T follicular helper cell (primary cell): ENCODE measurements around the gene ERBB4.

Source experiments
- DNase-seq: peaks from one replicate; pipeline ENCODE4 v3.0.0-alpha.2; 2020; ENCODE audit warnings: low read depth

Gene ERBB4

DNA sequence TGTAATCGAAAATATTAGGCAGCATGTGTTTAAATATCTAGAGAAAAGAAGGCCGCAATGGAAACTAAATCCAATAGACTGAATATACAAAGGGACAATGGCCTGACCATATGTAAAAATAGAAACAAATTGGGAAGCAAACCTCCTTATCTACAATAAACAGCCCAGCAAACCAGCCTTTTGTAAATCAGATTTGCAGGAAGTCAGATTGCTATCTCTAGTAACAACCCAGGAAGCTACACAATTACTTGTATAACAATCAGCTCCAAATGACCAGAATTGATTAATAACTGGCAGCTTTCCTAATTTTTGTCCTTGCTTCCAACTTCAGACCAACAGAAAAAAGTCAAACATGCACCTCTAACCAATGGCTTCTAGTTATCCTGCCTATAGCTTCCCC lies 1122.2 kb downstream of the ERBB4 start:
- no peak for DNase-seq

DNA sequence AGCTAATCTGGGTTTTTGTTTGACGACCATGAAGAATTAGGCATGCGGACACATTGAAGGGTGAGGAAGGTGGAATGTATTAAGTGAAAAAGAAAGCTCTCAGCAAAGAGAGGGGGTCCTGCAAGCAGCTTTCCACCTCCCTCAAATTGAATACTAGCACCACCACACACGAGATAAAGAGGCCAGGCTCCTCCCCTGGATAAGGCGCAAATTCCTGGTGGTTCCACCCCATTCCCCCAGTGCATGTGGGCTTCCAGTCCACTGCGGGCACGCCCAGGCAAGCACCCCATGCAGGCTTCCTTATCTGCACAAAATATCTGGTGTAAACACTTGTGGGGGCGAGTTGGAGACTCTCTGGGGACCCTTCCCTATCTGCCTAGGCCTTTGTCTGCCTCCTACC lies 1124.9 kb downstream of the ERBB4 start:
- DNase-seq = no peak

GRCh38 chr2:211408483-211408891 lies 1130.1 kb downstream of the ERBB4 start:
- no peak for DNase-seq

- DNase-seq = no peak
These were observed 1131.5 kb downstream of the ERBB4 start for GRCh38 chr2:211407076-211407475.

GRCh38 chr2:211405036-211405435 lies 1133.6 kb downstream of the ERBB4 start:
- no peak for DNase-seq

GRCh38 chr2:211404098-211404497 lies 1134.5 kb downstream of the ERBB4 start:
- no peak for DNase-seq

- no peak for DNase-seq
These were observed 1137.3 kb downstream of the ERBB4 start for GRCh38 chr2:211401328-211401727.

DNA sequence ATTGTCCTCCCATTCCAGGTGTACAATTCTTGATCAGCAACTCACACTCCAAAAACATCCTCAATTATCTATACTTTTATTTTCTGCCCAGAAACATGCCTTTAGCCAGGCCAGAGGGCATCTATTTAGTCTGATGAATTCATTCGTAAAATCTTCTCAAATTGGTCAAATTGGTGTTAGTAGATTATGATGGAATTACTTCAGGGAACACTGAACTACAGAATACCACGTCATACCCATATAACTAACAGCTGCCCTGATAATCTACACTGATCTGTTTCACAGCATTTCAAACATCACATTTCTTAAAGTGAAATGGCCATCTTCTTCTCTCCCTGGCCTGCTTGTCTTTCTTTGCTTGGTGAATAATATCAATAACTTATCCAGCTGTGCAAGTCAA lies 1140.8 kb downstream of the ERBB4 start:
- no peak for DNase-seq

GRCh38 chr2:211396815-211397214 lies 1141.8 kb downstream of the ERBB4 start:
- no peak for DNase-seq

DNA sequence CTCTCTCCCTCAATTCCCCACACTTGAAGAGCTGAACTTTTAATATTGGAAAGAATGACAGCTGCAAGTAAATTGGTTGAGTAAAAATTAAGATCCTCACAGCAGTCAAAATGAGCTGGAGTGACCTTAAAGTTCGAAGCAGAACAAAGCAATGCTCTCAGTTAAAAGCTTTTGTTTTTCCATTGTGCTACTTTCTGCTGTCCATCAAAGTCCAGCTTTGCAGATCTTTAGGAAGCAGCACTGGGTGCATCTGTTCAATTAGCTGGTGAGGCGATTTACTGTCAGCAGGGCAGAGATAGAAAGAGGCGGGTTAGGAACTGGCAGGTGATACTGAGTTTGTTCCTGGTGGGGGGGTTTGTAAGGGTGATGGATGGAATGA lies 1147.4 kb downstream of the ERBB4 start:
- no peak for DNase-seq

GRCh38 chr2:211390536-211391188 lies 1147.9 kb downstream of the ERBB4 start:
- no peak for DNase-seq

DNA sequence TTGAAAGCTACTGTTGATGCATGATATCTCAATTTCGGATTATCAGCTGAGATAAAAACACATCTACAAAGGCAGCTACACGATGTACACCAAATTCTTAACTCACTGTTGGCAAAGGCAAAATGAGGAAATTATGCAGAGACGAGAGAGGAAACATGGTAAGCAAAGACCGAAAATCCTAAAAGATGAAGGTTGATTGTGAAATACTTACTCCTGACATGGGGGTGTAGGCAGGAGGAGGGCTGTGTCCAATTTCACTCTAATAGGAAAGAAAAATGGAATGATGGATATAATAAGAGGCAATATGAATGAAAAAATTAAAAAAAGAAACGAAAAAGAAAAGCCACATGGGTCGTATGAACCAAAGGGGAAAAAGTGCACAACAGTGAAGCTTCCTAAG lies 1150.9 kb downstream of the ERBB4 start:
- no peak for DNase-seq

GRCh38 chr2:211380041-211380440 lies 1158.6 kb downstream of the ERBB4 start:
- DNase-seq = no peak

DNA sequence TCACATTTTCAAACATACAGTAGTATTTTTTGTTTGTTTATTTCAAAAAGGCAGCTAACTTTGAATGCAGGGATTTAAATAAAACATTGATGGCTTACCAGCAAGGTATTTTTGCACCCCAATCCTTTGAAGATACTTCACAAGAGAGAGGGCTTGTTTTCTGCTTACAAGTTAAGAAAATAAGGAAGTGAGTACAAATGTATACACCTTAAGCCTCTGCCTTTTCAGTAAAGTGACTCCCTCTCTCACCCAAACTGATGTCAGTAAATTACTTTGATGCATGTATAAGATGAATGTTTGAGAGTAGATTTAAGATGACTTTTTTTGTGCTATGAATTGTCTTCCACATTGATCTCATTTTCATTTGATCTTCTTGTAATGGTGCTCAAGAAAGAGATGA lies 1162.2 kb downstream of the ERBB4 start:
- no peak for DNase-seq

- DNase-seq = no peak
These were observed 1165.4 kb downstream of the ERBB4 start for GRCh38 chr2:211373203-211373602.

DNA sequence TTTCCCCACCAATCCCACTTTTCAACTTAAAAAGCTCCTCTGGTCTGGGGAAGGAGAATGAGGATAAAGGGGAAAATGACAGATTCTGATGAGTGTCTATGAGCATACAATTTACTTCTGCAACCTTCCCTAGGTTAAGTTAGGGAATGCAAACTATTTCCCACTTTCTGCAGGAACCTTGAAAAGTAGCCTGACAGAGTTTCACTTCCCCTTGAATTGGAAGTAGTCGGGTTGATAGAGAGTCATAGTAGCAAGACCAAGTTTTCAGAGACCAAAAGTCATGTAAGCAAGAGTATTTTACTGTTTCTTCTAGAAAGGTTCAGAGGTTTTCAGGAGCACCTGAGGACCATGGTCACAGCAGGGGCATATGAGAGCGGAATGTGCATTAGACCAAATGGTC lies 1167.1 kb downstream of the ERBB4 start:
- DNase-seq = no peak

- DNase-seq = no peak
These were observed 1170.1 kb downstream of the ERBB4 start for GRCh38 chr2:211368467-211368866.

- no peak for DNase-seq
These were observed 1170.9 kb downstream of the ERBB4 start for GRCh38 chr2:211367711-211368110.

- no peak for DNase-seq
These were observed 1171.3 kb downstream of the ERBB4 start for GRCh38 chr2:211367293-211367692.

DNA sequence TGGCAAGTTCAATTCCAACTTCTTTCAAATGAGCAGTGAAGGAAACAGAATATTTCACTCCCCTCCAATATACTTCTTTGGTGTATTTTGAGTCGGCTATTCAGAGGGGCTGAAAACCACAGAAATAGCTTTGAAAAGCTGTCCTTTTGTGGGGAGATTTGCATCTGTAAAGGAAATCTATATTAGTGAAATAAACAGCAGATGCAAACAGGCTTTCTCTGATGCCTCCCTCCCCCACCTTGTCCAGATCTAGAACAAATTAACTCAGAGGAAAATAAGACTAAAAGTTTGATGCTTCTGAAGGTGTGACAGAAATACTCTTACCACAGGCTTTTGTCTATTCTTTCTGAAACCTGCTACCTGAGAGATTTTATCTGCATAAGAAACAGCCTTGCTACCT lies 1173.7 kb downstream of the ERBB4 start:
- no peak for DNase-seq

DNA sequence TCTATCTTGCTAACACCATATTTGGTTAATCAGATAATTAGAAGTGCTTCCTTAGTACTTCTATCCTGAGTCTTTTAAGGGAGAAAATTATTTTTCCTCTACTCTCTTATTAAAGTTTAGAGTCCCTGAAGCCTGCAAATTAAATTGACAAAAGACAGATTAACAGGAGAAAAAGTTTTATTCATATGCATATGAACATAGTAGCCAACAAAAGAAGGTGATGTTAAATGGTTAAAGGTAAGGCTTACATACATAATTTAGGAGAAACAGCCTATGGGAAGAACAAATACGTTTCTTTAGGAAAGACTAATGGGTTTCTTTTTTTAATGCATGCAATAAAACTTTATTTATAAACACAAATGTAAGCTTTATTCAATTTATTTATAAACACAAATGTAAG lies 1177.2 kb downstream of the ERBB4 start:
- DNase-seq = no peak

DNA sequence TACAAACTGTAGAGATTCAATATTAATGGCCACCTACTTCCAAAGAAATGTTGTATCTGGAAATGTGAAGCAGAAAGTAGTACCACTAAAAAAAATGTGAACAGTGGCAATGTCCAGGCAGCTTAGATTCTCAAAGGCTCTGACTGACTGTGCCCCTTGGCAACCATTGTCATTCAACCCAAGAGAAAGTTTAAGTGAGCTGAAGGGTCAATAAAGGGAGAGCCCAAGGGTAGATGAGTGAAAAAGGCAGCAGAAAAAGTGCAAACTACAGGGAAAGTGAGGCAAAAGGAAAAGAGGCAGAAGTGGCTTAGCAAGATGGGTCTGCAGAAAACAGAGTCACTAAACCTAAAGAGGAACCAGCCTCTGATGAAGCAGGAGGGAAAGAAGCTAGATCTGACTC lies 1179.3 kb downstream of the ERBB4 start:
- DNase-seq = no peak

GRCh38 chr2:211358504-211358903 lies 1180.1 kb downstream of the ERBB4 start:
- no peak for DNase-seq

GRCh38 chr2:211354481-211354880 lies 1184.1 kb downstream of the ERBB4 start:
- DNase-seq = no peak

DNA sequence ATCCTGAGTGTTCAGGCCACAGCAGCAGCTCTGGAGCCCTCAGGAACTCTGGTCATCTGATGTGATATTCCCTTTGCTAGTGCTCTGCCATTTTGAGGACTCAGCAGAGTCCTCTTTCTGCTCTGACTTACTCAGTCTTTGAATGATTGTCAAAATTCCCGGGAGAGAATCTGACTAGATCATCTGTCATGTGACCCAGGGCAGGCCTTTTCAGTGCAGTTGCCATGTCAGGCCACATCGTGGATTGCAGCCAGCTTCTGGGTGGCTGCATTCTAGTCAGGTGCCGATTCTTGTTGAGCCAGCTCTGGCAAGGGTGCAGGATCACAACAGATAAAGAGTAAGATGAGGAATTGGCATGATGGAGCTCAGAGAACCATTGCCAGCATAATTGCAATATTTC lies 1186.6 kb downstream of the ERBB4 start:
- no peak for DNase-seq
